ENCODE results near the gene GRIK2. TPM values are rescaled to one million over a fixed set of nuclear protein-coding genes. Genes with fewer than 3 reads are reported as not detected.
"Not testable (repeated sequence)": the region's sequence is repeated elsewhere in the genome, so short reads cannot be mapped to it uniquely, and the experiment has no call there.

The GRIK2 gene
- total RNA-seq, 3 donors from 2014 or later: 1.1 to 3.7 TPM; not detected in 1

DNA sequence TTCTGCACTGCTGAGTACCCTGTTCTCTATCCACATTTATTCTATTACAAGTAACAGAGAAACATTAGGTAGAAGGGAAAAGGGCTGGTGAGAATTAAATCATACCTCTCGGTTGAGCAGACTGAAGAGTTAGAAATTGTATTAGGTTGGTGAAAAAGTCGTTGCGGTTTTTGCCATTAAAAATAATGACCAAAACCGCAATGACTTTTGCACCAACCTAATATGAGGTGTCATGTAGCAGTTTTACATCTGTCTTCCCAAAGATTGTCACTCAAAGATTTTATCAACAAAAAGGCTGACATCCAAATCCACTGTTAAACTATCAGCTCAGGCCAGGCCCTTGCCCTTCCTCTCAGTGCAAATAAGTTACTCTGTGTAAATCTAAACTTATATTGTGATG, 28.3 kb upstream of the GRIK2 start:
- TF ChIP-seq POLR2A (IDR thresholded peaks at IDR 0.05): no peak
- TF ChIP-seq, protein P1, sequence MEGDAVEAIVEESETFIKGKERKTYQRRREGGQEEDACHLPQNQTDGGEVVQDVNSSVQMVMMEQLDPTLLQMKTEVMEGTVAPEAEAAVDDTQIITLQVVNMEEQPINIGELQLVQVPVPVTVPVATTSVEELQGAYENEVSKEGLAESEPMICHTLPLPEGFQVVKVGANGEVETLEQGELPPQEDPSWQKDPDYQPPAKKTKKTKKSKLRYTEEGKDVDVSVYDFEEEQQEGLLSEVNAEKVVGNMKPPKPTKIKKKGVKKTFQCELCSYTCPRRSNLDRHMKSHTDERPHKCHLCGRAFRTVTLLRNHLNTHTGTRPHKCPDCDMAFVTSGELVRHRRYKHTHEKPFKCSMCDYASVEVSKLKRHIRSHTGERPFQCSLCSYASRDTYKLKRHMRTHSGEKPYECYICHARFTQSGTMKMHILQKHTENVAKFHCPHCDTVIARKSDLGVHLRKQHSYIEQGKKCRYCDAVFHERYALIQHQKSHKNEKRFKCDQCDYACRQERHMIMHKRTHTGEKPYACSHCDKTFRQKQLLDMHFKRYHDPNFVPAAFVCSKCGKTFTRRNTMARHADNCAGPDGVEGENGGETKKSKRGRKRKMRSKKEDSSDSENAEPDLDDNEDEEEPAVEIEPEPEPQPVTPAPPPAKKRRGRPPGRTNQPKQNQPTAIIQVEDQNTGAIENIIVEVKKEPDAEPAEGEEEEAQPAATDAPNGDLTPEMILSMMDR (IDR thresholded peaks at IDR 0.05): no peak
- intact Hi-C loops (cut with DNase I; ENCODE audit: low total_unique reads): no loop called here
- DNase-seq (ENCODE audit: low spot score in 2 of 2): no peak
- Histone ChIP-seq H3K4me1 (no peaks in the 10 kb centered on the region), H3K36me3 (no peaks in the 10 kb centered on the region), H3K9me3 (no peaks in the 10 kb centered on the region), H3K27me3 (no peaks in the 10 kb centered on the region), H3K27ac (no peak overlapping the region), H3K4me3 (no peak overlapping the region)

DNA sequence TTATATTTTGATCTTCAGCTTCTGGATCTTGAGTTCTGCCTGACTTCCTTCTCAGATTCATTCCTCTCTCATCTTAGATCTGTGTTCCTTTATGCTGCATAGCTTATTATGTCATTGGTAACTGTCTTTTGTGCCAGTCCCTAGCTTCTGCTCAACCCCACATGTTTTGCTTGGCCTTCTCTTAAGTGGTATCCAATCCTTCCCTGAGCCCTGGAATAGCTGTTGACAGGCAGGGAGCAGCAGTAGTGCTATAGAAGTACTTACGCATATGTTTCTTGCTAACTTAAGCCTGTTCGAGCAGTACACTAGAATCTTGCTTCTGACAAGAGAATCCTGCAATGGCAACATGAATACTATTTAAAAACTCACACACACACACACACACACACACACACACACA, 13.6 kb upstream of the GRIK2 start:
- Histone ChIP-seq H3K27ac (no peak overlapping the region), H3K4me1 (no peaks in the 10 kb centered on the region), H3K36me3 (no peaks in the 10 kb centered on the region), H3K27me3 (no peaks in the 10 kb centered on the region), H3K9me3 (no peaks in the 10 kb centered on the region), H3K4me3 (no peak overlapping the region)
- DNase-seq (ENCODE audit: low spot score in 2 of 2): no peak
- intact Hi-C loops (cut with DNase I; ENCODE audit: low total_unique reads): no loop called here
- TF ChIP-seq, protein P1 (IDR thresholded peaks at IDR 0.05): no peak
- TF ChIP-seq POLR2A (IDR thresholded peaks at IDR 0.05): no peak
- TF ChIP-seq POLR2AphosphoS5 (IDR thresholded peaks at IDR 0.05): no peak

DNA sequence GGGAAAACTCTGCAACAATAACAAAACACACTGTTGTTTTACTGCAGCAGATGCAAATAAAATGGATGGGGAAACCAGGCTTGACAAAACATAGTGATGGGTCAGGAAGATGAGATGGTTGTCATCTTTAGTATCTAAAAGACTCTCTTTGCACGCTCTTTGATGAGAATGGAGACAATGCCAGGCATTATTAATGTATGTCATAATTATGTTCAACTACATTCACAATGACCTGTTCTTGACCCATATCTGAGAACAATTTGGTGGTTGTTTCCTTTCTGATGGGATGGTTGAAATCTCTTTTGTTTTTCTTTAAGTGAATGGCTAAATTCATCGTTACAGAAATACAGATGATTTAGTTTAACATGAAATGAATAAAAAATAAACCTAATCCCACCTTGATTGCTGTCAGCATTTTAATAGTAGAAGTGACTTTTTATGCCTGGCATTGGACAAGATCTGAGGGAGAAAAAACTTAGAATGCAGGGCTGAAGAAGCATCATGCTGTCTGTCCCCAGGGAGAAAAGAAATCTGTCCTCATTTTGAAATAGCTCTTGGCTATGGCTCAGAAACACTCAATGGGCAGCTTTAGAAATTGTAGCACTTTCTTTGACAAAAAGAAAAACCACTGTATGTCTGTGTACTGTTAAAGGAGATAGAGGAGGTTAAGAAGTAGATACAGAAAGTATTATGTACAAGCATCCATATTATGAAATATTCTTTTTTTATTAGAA, 12.4 kb upstream of the GRIK2 start:
- no peaks in the 10 kb centered on the region for H3K27me3 ChIP-seq
- no peaks in the 10 kb centered on the region for H3K4me1 ChIP-seq
- TF ChIP-seq POLR2A (IDR thresholded peaks at IDR 0.05) (no peak), POLR2AphosphoS5 (IDR thresholded peaks at IDR 0.05) (no peak)
- TF ChIP-seq, protein P1 (IDR thresholded peaks at IDR 0.05): no peak
- H3K9me3 ChIP-seq: no peaks in the 10 kb centered on the region
- intact Hi-C loops (cut with DNase I; ENCODE audit: low total_unique reads): no loop called here
- no peaks in the 10 kb centered on the region for H3K36me3 ChIP-seq
- H3K27ac ChIP-seq: no peak overlapping the region
- no peak for DNase-seq (ENCODE audit: low spot score in 2 of 2)
- H3K4me3 ChIP-seq: no peak overlapping the region

DNA sequence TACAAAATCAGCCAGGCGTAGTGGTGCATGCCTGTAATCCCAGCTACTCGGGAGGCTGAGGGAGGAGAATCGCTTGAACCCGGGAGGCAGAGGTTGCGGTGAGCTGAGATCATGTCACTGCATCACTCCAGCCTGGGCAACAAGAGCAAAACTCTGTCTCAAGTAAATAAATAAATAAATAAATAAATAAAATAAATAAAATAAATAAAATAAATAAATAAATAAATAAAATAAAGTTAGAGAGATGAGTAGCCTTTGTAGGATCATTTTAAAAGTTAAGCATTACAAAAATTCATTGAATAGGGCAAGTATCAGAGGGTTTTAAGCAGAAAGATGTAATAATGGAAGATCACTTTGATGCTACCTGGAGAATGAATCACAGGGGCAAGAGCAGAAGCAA, 9.8 kb upstream of the GRIK2 start:
- H3K4me1 ChIP-seq; H3K27me3 ChIP-seq; H3K9me3 ChIP-seq; intact Hi-C loops (cut with DNase I; ENCODE audit: low total_unique reads); H3K4me3 ChIP-seq; H3K36me3 ChIP-seq; H3K27ac ChIP-seq; DNase-seq (ENCODE audit: low spot score in 2 of 2): not testable (repeated sequence)

DNA sequence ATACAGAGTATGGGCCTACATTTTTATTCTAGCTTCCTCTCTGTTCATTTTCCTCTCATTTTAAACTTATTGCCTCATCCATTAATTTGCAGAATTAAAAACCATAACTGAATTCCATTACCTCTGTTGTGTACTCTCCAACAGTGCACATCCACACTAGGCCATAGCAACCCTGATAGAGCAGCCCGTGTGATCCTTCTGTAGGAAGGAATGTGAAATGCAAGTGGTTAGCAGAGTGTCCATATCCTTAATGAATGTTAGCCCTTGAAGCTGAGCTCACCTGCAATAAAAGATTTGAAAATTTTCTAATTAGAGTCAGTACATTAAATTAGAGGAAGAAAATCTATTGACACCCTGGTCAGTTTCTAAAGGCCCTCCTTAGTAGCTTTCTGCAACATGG, 6.5 kb upstream of the GRIK2 start:
- Histone ChIP-seq H3K27ac (no peak overlapping the region), H3K9me3 (no peaks in the 10 kb centered on the region), H3K27me3 (peaks cover 0 to 8% of the 10 kb centered on the region in 2 donors), H3K4me1 (no peaks in the 10 kb centered on the region), H3K4me3 (no peak overlapping the region), H3K36me3 (no peaks in the 10 kb centered on the region)
- TF ChIP-seq POLR2A (IDR thresholded peaks at IDR 0.05) (no peak), POLR2AphosphoS5 (IDR thresholded peaks at IDR 0.05) (no peak)
- TF ChIP-seq, protein P1 (IDR thresholded peaks at IDR 0.05): no peak
- intact Hi-C loops (cut with DNase I; ENCODE audit: low total_unique reads): loop anchor here (5.0 kb wide), 1 partner anchor 1060 kb away; no protein-coding TSS in a partner anchor
- DNase-seq (ENCODE audit: low spot score in 2 of 2): no peak
